OCI-LY1 (cell line): ENCODE data around the gene TMEM87A.

ENCODE experiments used
- H2AFZ ChIP-seq: fragments of 200-600 bp; sonication (generic), shearing (Covaris generic); 2 replicates; pipeline ENCODE4 v1.6.0; 2014; ENCODE audit warnings: antibody characterized with exemption, mild to moderate bottlenecking, low read length
- H3F3A ChIP-seq: fragments of 200-600 bp; sonication (generic), shearing (Covaris generic); 2 replicates; pipeline ENCODE4 v1.6.0; 2014; ENCODE audit warnings: mild to moderate bottlenecking, antibody characterized with exemption, low read length, moderate library complexity; ENCODE audit not compliant: insufficient read depth
- H3K27ac ChIP-seq: fragments of 200-600 bp; sonication (generic); 2 replicates; pipeline ENCODE4 v1.5.1; 2014; ENCODE audit warnings: low read length, mixed run types, mild to moderate bottlenecking, low read depth; ENCODE audit not compliant: poor library complexity, severe bottlenecking
- H3K27me3 ChIP-seq: fragments of 200-600 bp; sonication (generic); 2 replicates; pipeline ENCODE4 v1.6.0; 2014; ENCODE audit warnings: antibody characterized with exemption, mild to moderate bottlenecking, low read length, moderate library complexity; ENCODE audit not compliant: insufficient read depth
- H3K36me3 ChIP-seq: fragments of 200-600 bp; sonication (generic); 2 replicates; pipeline ENCODE4 v1.6.1; 2014; ENCODE audit warnings: mild to moderate bottlenecking, antibody characterized with exemption, low read length, moderate library complexity, mixed read lengths; ENCODE audit not compliant: insufficient read depth
- H3K4me1 ChIP-seq: fragments of 200-600 bp; sonication (generic); 2 replicates; pipeline ENCODE4 v1.5.1; 2014; ENCODE audit warnings: mild to moderate bottlenecking, low read length, moderate library complexity; ENCODE audit not compliant: insufficient read depth, severe bottlenecking
- H3K4me2 ChIP-seq: fragments of 200-600 bp; sonication (generic), shearing (Covaris generic); 2 replicates; pipeline ENCODE4 v1.6.1; 2014; ENCODE audit warnings: low read length
- H3K4me3 ChIP-seq: fragments of 200-600 bp; sonication (generic); 2 replicates; pipeline ENCODE4 v1.5.1; 2014; ENCODE audit warnings: low read length, low read depth, mild to moderate bottlenecking, mixed read lengths; ENCODE audit not compliant: poor library complexity, severe bottlenecking
- H3K79me2 ChIP-seq: fragments of 200-600 bp; shearing (Covaris generic); 2 replicates; pipeline ENCODE4 v1.6.1; 2016; ENCODE audit warnings: mixed run types, low read length, mixed read lengths; ENCODE audit not compliant: insufficient read depth
- H3K9ac ChIP-seq: fragments of 200-600 bp; sonication (generic), shearing (Covaris generic); 2 replicates; pipeline ENCODE4 v1.6.1; 2014; ENCODE audit warnings: mild to moderate bottlenecking, low read length, mixed read lengths
- H3K9me2 ChIP-seq: fragments of 200-600 bp; sonication (generic), shearing (Covaris generic); 2 replicates; pipeline ENCODE4 v1.6.1; 2014; ENCODE audit warnings: low read depth, mild to moderate bottlenecking, low read length, mixed read lengths
- H3K9me3 ChIP-seq: fragments of 200-600 bp; shearing (Covaris generic); 2 replicates; pipeline ENCODE4 v1.6.1; 2014; ENCODE audit warnings: low read length, mixed read lengths
- H4K20me1 ChIP-seq: fragments of 200-600 bp; sonication (generic), shearing (Covaris generic); 2 replicates; pipeline ENCODE4 v1.6.0; 2016; ENCODE audit warnings: mild to moderate bottlenecking, low read length; ENCODE audit not compliant: insufficient read depth
- EZH2 ChIP-seq: fragments of 200-600 bp; sonication (generic), shearing (Covaris generic); IDR thresholded peaks from 2 replicates; pipeline ENCODE4 v1.8.0; 2017; ENCODE audit warnings: borderline replicate concordance, mixed run types, mild to moderate bottlenecking, antibody characterized with exemption, low read length, moderate library complexity, mixed read lengths
- TF ChIP-seq, protein P1 (sequence below): fragments of 200-600 bp; sonication (generic), shearing (Covaris generic); IDR thresholded peaks from 2 replicates; pipeline ENCODE4 v1.5.1; 2017; ENCODE audit warnings: mild to moderate bottlenecking, antibody characterized with exemption, low read length, moderate library complexity, mixed read lengths

The TMEM87A gene

DNA sequence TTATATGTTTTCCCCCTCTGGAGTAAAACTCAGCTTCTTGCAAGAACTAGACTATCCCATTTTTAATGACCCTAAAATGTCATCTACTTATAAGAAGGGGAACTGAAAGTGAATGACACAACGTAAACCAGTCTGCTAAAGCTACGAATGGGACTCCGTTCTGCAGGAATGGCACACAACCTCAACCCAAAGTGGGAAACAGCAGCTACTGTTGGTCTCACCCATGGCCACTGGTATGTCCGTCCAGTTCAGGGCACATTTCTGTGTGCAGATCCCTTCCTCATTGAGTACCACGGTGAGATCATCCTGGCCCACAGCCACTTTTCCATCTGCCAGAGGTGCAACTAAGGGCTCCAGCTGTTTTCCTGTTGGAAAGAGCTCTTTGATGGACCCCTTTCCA lies 88.9 kb downstream of the TMEM87A start:
- H3K4me2 ChIP-seq: no peak overlapping the region
- no peaks in the 10 kb centered on the region for H3K9me3 ChIP-seq
- H3K4me1 ChIP-seq: no peaks in the 10 kb centered on the region
- peaks cover 74% of the 10 kb centered on the region for H3K36me3 ChIP-seq
- no peak overlapping the region for H3K27ac ChIP-seq
- H3K9ac ChIP-seq: no peak overlapping the region
- H3K4me3 ChIP-seq: no peak overlapping the region
- no peaks in the 10 kb centered on the region for H3K27me3 ChIP-seq
- H3K79me2 ChIP-seq: no peaks in the 10 kb centered on the region
- TF ChIP-seq, protein P1, sequence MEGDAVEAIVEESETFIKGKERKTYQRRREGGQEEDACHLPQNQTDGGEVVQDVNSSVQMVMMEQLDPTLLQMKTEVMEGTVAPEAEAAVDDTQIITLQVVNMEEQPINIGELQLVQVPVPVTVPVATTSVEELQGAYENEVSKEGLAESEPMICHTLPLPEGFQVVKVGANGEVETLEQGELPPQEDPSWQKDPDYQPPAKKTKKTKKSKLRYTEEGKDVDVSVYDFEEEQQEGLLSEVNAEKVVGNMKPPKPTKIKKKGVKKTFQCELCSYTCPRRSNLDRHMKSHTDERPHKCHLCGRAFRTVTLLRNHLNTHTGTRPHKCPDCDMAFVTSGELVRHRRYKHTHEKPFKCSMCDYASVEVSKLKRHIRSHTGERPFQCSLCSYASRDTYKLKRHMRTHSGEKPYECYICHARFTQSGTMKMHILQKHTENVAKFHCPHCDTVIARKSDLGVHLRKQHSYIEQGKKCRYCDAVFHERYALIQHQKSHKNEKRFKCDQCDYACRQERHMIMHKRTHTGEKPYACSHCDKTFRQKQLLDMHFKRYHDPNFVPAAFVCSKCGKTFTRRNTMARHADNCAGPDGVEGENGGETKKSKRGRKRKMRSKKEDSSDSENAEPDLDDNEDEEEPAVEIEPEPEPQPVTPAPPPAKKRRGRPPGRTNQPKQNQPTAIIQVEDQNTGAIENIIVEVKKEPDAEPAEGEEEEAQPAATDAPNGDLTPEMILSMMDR: no peak
- no peak for TF ChIP-seq EZH2
- H4K20me1 ChIP-seq: no peaks in the 10 kb centered on the region
- H3K9me2 ChIP-seq: no peaks in the 10 kb centered on the region
- no peak overlapping the region for H2AFZ ChIP-seq
- H3F3A ChIP-seq: no peaks in the 10 kb centered on the region

DNA sequence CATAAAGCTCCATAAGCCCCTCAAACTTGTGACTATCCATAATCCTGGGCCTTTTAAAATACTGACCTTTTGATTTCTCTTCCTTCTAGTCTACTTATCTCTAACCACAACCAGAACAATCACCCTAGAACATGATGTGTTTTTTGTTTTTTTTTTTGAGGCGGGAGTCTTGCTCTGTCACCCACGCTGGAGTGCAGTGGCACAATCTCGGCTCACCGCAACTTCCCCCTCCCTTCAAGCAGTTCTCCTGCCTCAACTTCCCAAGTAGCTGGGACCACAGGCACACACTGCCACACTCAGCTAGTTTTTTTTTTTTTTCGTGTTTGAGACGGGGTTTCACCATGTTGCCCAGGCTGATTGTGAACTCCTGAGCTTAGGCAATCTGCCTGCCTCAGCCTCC lies 90.3 kb downstream of the TMEM87A start:
- H3K36me3 ChIP-seq: peaks cover 72% of the 10 kb centered on the region

DNA sequence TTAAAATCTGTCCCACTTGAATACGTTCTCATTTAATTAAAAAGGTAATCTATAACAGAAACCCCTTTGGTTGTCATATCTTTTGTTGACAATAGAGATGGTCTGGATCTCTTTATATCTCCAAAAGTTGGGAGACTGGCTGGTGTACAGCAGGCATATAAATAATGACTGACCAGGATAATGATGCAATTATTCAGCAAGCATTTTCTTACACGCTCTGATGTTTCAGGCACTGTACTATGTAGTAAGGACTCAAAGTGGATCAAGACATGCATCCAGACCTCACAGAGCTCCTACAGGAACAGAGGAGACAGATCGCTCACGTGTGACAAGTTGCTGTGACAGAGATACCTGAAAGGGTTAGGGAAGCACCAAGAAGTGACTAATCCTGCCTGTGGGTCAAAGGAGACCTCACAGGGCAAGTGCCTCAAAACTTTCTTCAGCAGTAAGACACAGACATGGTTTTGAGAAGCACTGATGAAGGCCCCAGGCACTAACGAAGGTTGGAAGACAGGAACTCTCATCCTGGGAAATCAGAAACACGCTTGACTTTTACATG lies 90.8 kb downstream of the TMEM87A start:
- TF ChIP-seq, protein P1: no peak
- TF ChIP-seq EZH2: no peak
- Histone ChIP-seq H3K79me2 (no peaks in the 10 kb centered on the region), H3K36me3 (peaks cover 71% of the 10 kb centered on the region)

More for the DNA sequence above, 90.3 kb downstream of the TMEM87A start:
- Histone ChIP-seq H3K79me2 (no peaks in the 10 kb centered on the region), H2AFZ (no peak overlapping the region), H3F3A (no peaks in the 10 kb centered on the region), H3K9ac (no peak overlapping the region), H3K4me2 (no peak overlapping the region), H3K9me2 (no peaks in the 10 kb centered on the region), H3K4me1 (no peaks in the 10 kb centered on the region), H4K20me1 (no peaks in the 10 kb centered on the region), H3K4me3 (no peak overlapping the region), H3K27me3 (no peaks in the 10 kb centered on the region), H3K9me3 (no peaks in the 10 kb centered on the region), H3K27ac (no peak overlapping the region)
- no peak for TF ChIP-seq EZH2
- TF ChIP-seq, protein P1: no peak

More for the DNA sequence above, 90.8 kb downstream of the TMEM87A start:
- Histone ChIP-seq H3K9ac (no peak overlapping the region), H3K9me2 (no peaks in the 10 kb centered on the region), H3K27ac (no peak overlapping the region), H4K20me1 (no peaks in the 10 kb centered on the region), H3K9me3 (no peaks in the 10 kb centered on the region), H2AFZ (no peak overlapping the region), H3K4me3 (no peak overlapping the region), H3K4me1 (no peaks in the 10 kb centered on the region), H3F3A (no peaks in the 10 kb centered on the region), H3K27me3 (no peaks in the 10 kb centered on the region), H3K4me2 (no peak overlapping the region)
